GM12873 (cell line): ENCODE measurements around the gene NCCRP1.
"Not testable (repeated sequence)": the region's sequence is repeated elsewhere in the genome, so short reads cannot be mapped to it uniquely, and the experiment has no call there.

Experiments used
- CTCF ChIP-seq: IDR thresholded peaks from 2 replicates; pipeline ENCODE4 v1.5.1; 2012; ENCODE audit warnings: low read depth, mild to moderate bottlenecking, moderate library complexity, low read length, control low read depth; ENCODE audit not compliant: insufficient read depth; ENCODE audit errors: missing control alignments

The NCCRP1 gene

GRCh38 chr19:39232708-39233107 is 35.9 kb downstream of the NCCRP1 start:
- no peak for TF ChIP-seq CTCF

- no peak for TF ChIP-seq CTCF
Observed at GRCh38 chr19:39236527-39236926, 39.8 kb downstream of the NCCRP1 start.

GRCh38 chr19:39237200-39238184 is 40.7 kb downstream of the NCCRP1 start:
- no peak for TF ChIP-seq CTCF

- no peak for TF ChIP-seq CTCF
Observed at GRCh38 chr19:39238209-39238608, 41.4 kb downstream of the NCCRP1 start.

GRCh38 chr19:39238944-39239343 is 42.2 kb downstream of the NCCRP1 start:
- TF ChIP-seq CTCF = no peak

GRCh38 chr19:39240421-39240820 is 43.7 kb downstream of the NCCRP1 start:
- TF ChIP-seq CTCF = no peak

GRCh38 chr19:39244410-39245100 is 47.8 kb downstream of the NCCRP1 start, which contains the start of gene IFNL3:
IFNL3 (minus strand) TSS chr19:39245006; CDS start chr19:39244967, 39 bp downstream.
- TF ChIP-seq CTCF = not testable (repeated sequence)
